Measurements from ENCODE around the gene SWSAP1. TPM values are rescaled to one million over a fixed set of nuclear protein-coding genes. Genes with fewer than 3 reads are reported as not detected.

The SWSAP1 gene
- total and polyA plus RNA-seq, 2 donors (not counting 1 experiment from before 2014, with no cell fraction given): 0.50 to 1.2 TPM

GRCh38 chr19:11399667-11400066 is 25.2 kb downstream of the SWSAP1 start:
- H3K9me3 ChIP-seq (ENCODE audit: control insufficient read depth, insufficient read depth, low read depth, low read length): no peaks in the 10 kb centered on the region
- H3K4me2 ChIP-seq (ENCODE audit: extremely low read depth, insufficient read depth, low read length): no peak overlapping the region
- no peaks in the 10 kb centered on the region for H3K27me3 ChIP-seq (ENCODE audit: control insufficient read depth, insufficient read depth, low read length)
- no peak for TF ChIP-seq EZH2 (IDR thresholded peaks at IDR 0.05; ENCODE audit: low read length, missing control alignments)
- TF ChIP-seq CTCF (conservative IDR thresholded peaks at IDR 0.05 in 1 of 2, IDR thresholded peaks at IDR 0.05 in 1 of 2; ENCODE audit: low read depth in 1 of 2, low read length in 2 of 2): no peak
- H4K20me1 ChIP-seq (ENCODE audit: control insufficient read depth, extremely low read depth, insufficient read depth, low read length): no peaks in the 10 kb centered on the region
- H3K9ac ChIP-seq (ENCODE audit: insufficient read depth, low read length): no peak overlapping the region
- H3K79me2 ChIP-seq (ENCODE audit: control insufficient read depth, insufficient read depth, low read length): no peaks in the 10 kb centered on the region
- H3K36me3 ChIP-seq (ENCODE audit: control insufficient read depth, insufficient read depth, low read length): no peaks in the 10 kb centered on the region
- DNase-seq (ENCODE audit: low read depth in 2 of 2): no peak
- H3K27ac ChIP-seq (ENCODE audit: insufficient read depth, low read length): no peak overlapping the region
- no peaks in the 10 kb centered on the region for H3K4me1 ChIP-seq (ENCODE audit: control insufficient read depth, extremely low read depth, insufficient read depth, low read length)
- H3K4me3 ChIP-seq (replicated peaks in 1 of 4; ENCODE audit: control extremely low read depth in 1 of 4, insufficient read depth in 1 of 4, low read depth in 3 of 4, low read length in 4 of 4): no peak overlapping the region
- H2AFZ ChIP-seq (ENCODE audit: low read length): no peak overlapping the region

DNA sequence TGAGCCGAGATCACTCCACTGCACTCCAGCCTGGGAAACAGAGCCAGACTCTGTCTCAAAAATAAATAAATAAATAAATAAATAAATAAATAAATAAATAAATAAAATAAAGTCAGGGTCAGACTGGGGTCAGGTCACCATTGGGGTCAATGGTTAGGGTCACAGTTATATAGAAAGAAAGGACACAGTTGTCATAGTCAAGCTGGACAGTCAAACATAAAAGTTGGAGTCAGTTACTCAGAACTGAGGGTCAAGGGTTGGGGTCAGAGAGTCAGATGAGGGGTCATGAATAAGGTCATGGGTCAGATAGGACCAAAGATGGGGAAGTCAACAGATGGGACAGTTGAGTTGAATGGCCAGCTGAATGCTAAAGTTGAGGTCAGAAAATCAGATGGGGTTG is 26.3 kb downstream of the SWSAP1 start:
- no peak for DNase-seq (ENCODE audit: low read depth in 2 of 2)
- H3K4me2 ChIP-seq (ENCODE audit: extremely low read depth, insufficient read depth, low read length): no peak overlapping the region
- H3K4me1 ChIP-seq (ENCODE audit: control insufficient read depth, extremely low read depth, insufficient read depth, low read length): no peaks in the 10 kb centered on the region
- H3K9me3 ChIP-seq (ENCODE audit: control insufficient read depth, insufficient read depth, low read depth, low read length): no peaks in the 10 kb centered on the region
- H3K4me3 ChIP-seq (replicated peaks in 1 of 4; ENCODE audit: control extremely low read depth in 1 of 4, insufficient read depth in 1 of 4, low read depth in 3 of 4, low read length in 4 of 4): no peak overlapping the region
- H3K27ac ChIP-seq (ENCODE audit: insufficient read depth, low read length): no peak overlapping the region
- no peaks in the 10 kb centered on the region for H3K79me2 ChIP-seq (ENCODE audit: control insufficient read depth, insufficient read depth, low read length)
- TF ChIP-seq CTCF (conservative IDR thresholded peaks at IDR 0.05 in 1 of 2, IDR thresholded peaks at IDR 0.05 in 1 of 2; ENCODE audit: low read depth in 1 of 2, low read length in 2 of 2) (no peak), EZH2 (IDR thresholded peaks at IDR 0.05; ENCODE audit: low read length, missing control alignments) (no peak)
- H3K9ac ChIP-seq (ENCODE audit: insufficient read depth, low read length): no peak overlapping the region
- no peaks in the 10 kb centered on the region for H3K36me3 ChIP-seq (ENCODE audit: control insufficient read depth, insufficient read depth, low read length)
- H2AFZ ChIP-seq (ENCODE audit: low read length): no peak overlapping the region
- H3K27me3 ChIP-seq (ENCODE audit: control insufficient read depth, insufficient read depth, low read length): no peaks in the 10 kb centered on the region
- no peaks in the 10 kb centered on the region for H4K20me1 ChIP-seq (ENCODE audit: control insufficient read depth, extremely low read depth, insufficient read depth, low read length)

- H3K9me3 ChIP-seq (ENCODE audit: control insufficient read depth, insufficient read depth, low read depth, low read length): no peaks in the 10 kb centered on the region
- DNase-seq (ENCODE audit: low read depth in 2 of 2): no peak
- H3K4me3 ChIP-seq (replicated peaks in 1 of 4; ENCODE audit: control extremely low read depth in 1 of 4, insufficient read depth in 1 of 4, low read depth in 3 of 4, low read length in 4 of 4): no peak overlapping the region
- H3K9ac ChIP-seq (ENCODE audit: insufficient read depth, low read length): no peak overlapping the region
- no peak overlapping the region for H3K27ac ChIP-seq (ENCODE audit: insufficient read depth, low read length)
- no peaks in the 10 kb centered on the region for H3K4me1 ChIP-seq (ENCODE audit: control insufficient read depth, extremely low read depth, insufficient read depth, low read length)
- no peaks in the 10 kb centered on the region for H4K20me1 ChIP-seq (ENCODE audit: control insufficient read depth, extremely low read depth, insufficient read depth, low read length)
- no peaks in the 10 kb centered on the region for H3K27me3 ChIP-seq (ENCODE audit: control insufficient read depth, insufficient read depth, low read length)
- no peak overlapping the region for H2AFZ ChIP-seq (ENCODE audit: low read length)
- H3K4me2 ChIP-seq (ENCODE audit: extremely low read depth, insufficient read depth, low read length): no peak overlapping the region
- no peaks in the 10 kb centered on the region for H3K79me2 ChIP-seq (ENCODE audit: control insufficient read depth, insufficient read depth, low read length)
- TF ChIP-seq CTCF (conservative IDR thresholded peaks at IDR 0.05 in 1 of 2, IDR thresholded peaks at IDR 0.05 in 1 of 2; ENCODE audit: low read depth in 1 of 2, low read length in 2 of 2) (no peak), EZH2 (IDR thresholded peaks at IDR 0.05; ENCODE audit: low read length, missing control alignments) (no peak)
- no peaks in the 10 kb centered on the region for H3K36me3 ChIP-seq (ENCODE audit: control insufficient read depth, insufficient read depth, low read length)
Observed at GRCh38 chr19:11401808-11402543, 27.5 kb downstream of the SWSAP1 start.

Measured in fibroblast of lung (primary cell).